Endothelial cell of umbilical vein (primary cell): ENCODE data around the gene UPF1. TPM values are rescaled to one million over a fixed set of nuclear protein-coding genes. Genes with fewer than 3 reads are reported as not detected.
A peak's percentile ranks its signal among the peaks of the same experiment; 100 is the strongest.

Experiments
- BruUV-seq: library from RNA; stranded (reverse); fragments of 400-500 nt; replicated peaks from 2 replicates; lab custom pipeline; 2021; lab: Mats Ljungman, UMichigan
- CTCF ChIA-PET: fragments of 300-600, 350-600 bp; sonication (Branson Sonifier 250); formaldehyde crosslinking; loops from one replicate; lab custom pipeline; 2021; ENCODE audit warnings: antibody characterized with exemption, inconsistent platforms; lab: Charles Lee
- POLR2A ChIA-PET: fragments of 300-600, 350-600 bp; sonication (Branson Sonifier 250); formaldehyde crosslinking; loops from one replicate; lab custom pipeline; 2021; ENCODE audit warnings: antibody characterized with exemption, inconsistent platforms; lab: Charles Lee
- DNase-seq: peaks from one replicate; pipeline ENCODE4 v3.0.0-alpha.2; 2011; ENCODE audit warnings: low read depth, low spot score
- FAIRE-seq: peaks from 2 replicates; lab custom pipeline; 2011; peaks lifted over from hg19 to GRCh38; lab: Jason Lieb, UNC
- H2AFZ ChIP-seq: 2 replicates; pipeline ENCODE4 v1.6.0; 2012; ENCODE audit warnings: low read depth, low read length, control low read depth, inconsistent platforms
- H3K27ac ChIP-seq: 2 replicates; pipeline ENCODE4 v1.5.1; 2011; ENCODE audit warnings: low read depth, mild to moderate bottlenecking, control low read depth, low read length, moderate library complexity; ENCODE audit not compliant: insufficient read depth
- H3K27me3 ChIP-seq, 2 experiments: 2 replicates each; pipeline versions ENCODE4 v1.6.0 to v1.6.1; 2011; ENCODE audit warnings: low read length in 2 of 2, mixed read lengths in 1 of 2; ENCODE audit not compliant: control insufficient read depth in 2 of 2, insufficient read depth in 2 of 2
- H3K36me3 ChIP-seq, 2 experiments: 2 replicates in 1 of 2; 3 replicates in 1 of 2; pipeline ENCODE4 v1.5.1; 2011; ENCODE audit warnings: low read length in 2 of 2, mild to moderate bottlenecking in 1 of 2, moderate library complexity in 1 of 2; ENCODE audit not compliant: control insufficient read depth in 2 of 2, insufficient read depth in 2 of 2; ENCODE audit errors: extremely low read depth in 1 of 2
- H3K4me1 ChIP-seq: 3 replicates; pipeline ENCODE4 v1.5.1; 2011; ENCODE audit warnings: mild to moderate bottlenecking, low read length; ENCODE audit not compliant: control insufficient read depth, insufficient read depth; ENCODE audit errors: extremely low read depth
- H3K4me2 ChIP-seq: 2 replicates; pipeline ENCODE4 v1.6.1; 2011; ENCODE audit warnings: low read length, control low read depth, mixed read lengths; ENCODE audit not compliant: insufficient read depth
- H3K4me3 ChIP-seq, 3 experiments: fragments of 200-600 bp in 1 of 3; sonication (generic), shearing (Covaris generic) in 1 of 3; replicated peaks in 1 of 3; 2 replicates each; pipeline ENCODE4 v1.5.1; 2011 to 2016; ENCODE audit warnings: control low read depth in 3 of 3, low read length in 3 of 3, mild to moderate bottlenecking in 2 of 3, inconsistent platforms in 1 of 3, low read depth in 1 of 3, moderate library complexity in 1 of 3; ENCODE audit not compliant: insufficient read depth in 1 of 3
- H3K79me2 ChIP-seq: 2 replicates; pipeline ENCODE4 v1.6.0; 2012; ENCODE audit warnings: low read length, inconsistent platforms; ENCODE audit not compliant: control insufficient read depth, insufficient read depth
- H3K9ac ChIP-seq: replicated peaks from 2 replicates; pipeline ENCODE3; 2011; ENCODE audit warnings: low read length, control low read depth; ENCODE audit not compliant: insufficient read depth; ENCODE audit errors: extremely low read depth
- H3K9me1 ChIP-seq: replicated peaks from 3 replicates; pipeline ENCODE4 v1.6.0; 2011; ENCODE audit warnings: mild to moderate bottlenecking, low read length; ENCODE audit not compliant: control insufficient read depth, insufficient read depth; ENCODE audit errors: extremely low read depth
- H3K9me3 ChIP-seq: replicated peaks from 2 replicates; pipeline ENCODE4 v1.5.1; 2012; ENCODE audit warnings: low read length, inconsistent platforms; ENCODE audit not compliant: control insufficient read depth, insufficient read depth
- H4K20me1 ChIP-seq: replicated peaks from 2 replicates; pipeline ENCODE3; 2011; ENCODE audit warnings: mild to moderate bottlenecking, low read length; ENCODE audit not compliant: control insufficient read depth, insufficient read depth; ENCODE audit errors: extremely low read depth
- EZH2 ChIP-seq: IDR thresholded peaks from 2 replicates; pipeline ENCODE4 v1.6.1; 2012; ENCODE audit warnings: borderline replicate concordance, low read depth, mild to moderate bottlenecking, moderate library complexity, low read length, inconsistent platforms; ENCODE audit not compliant: severe bottlenecking
- FOS ChIP-seq: IDR thresholded peaks from 2 replicates; pipeline ENCODE4 v1.6.1; 2011; ENCODE audit warnings: mild to moderate bottlenecking, low read length, moderate library complexity, borderline replicate concordance; ENCODE audit not compliant: insufficient read depth
- GATA2 ChIP-seq: IDR thresholded peaks from 2 replicates; pipeline ENCODE4 v1.7.0; 2011; ENCODE audit warnings: low read depth, mild to moderate bottlenecking, moderate library complexity, mixed read lengths, low read length; ENCODE audit not compliant: insufficient read length, insufficient read depth
- JUN ChIP-seq: IDR thresholded peaks from 2 replicates; pipeline ENCODE4 v1.6.1; 2011; ENCODE audit warnings: borderline replicate concordance, low read depth; ENCODE audit not compliant: insufficient read length, insufficient read depth
- MYC ChIP-seq: IDR thresholded peaks from one replicate; pipeline ENCODE4 v1.6.1; 2011; ENCODE audit warnings: mild to moderate bottlenecking, low read depth, low read length
- POLR2A ChIP-seq: IDR thresholded peaks from 2 replicates; pipeline ENCODE4 v1.6.1; 2012; ENCODE audit warnings: low read depth, mild to moderate bottlenecking, control low read depth, low read length
- POLR2AphosphoS5 ChIP-seq: IDR thresholded peaks from 2 replicates; pipeline ENCODE4 v1.6.1; 2012; ENCODE audit warnings: low read depth, mild to moderate bottlenecking, control low read depth, low read length, moderate library complexity; ENCODE audit not compliant: insufficient read depth
- dilution Hi-C: fragments of 300-500 bp; cut with MboI; formaldehyde crosslinking; loops from one replicate; pipeline ENCODE4 v1.15.0; 2019; ENCODE audit warnings: low sequenced_read_pairs; ENCODE audit not compliant: extremely low pct_ligation_motif_present
- intact Hi-C: fragments of 100-400 bp; cut with micrococcal nuclease; formaldehyde crosslinking; loops from one replicate; pipeline ENCODE4 v1.10.0; 2022
- polyA plus RNA-seq, 4 experiments: library from polyadenylated mRNA; depleted of rRNA in 3 of 4; stranded (reverse) in 3 of 4; unstranded in 1 of 4; fragments of >200 nt; gene quantifications; 2 replicates each; pipeline versions ENCODE4 v1.2.1 to v1.2.3, GENCODE V29; 2011 to 2012; ENCODE audit warnings: missing spikeins in 1 of 4
- total RNA-seq: library from RNA; stranded (reverse); gene quantifications from 2 replicates; pipeline ENCODE4 v1.2.3, GENCODE V29; 2021
- TF ChIP-seq, protein P1 (sequence below), 2 donors: IDR thresholded peaks; 1 replicate in 1 of 2; 2 replicates in 1 of 2; pipeline ENCODE4 v1.5.1; 2011; ENCODE audit warnings: low read length in 2 of 2, mild to moderate bottlenecking in 2 of 2, moderate library complexity in 2 of 2, control low read depth in 1 of 2, inconsistent platforms in 1 of 2, low read depth in 1 of 2; ENCODE audit not compliant: insufficient read depth in 1 of 2; ENCODE audit errors: extremely low read depth in 1 of 2
- TF ChIP-seq, protein P2 (sequence below): IDR thresholded peaks from 2 replicates; pipeline ENCODE4 v1.6.1; 2011; ENCODE audit not compliant: insufficient read depth, insufficient read length

UPF1 gene
- total and polyA plus RNA-seq, 2 donors (not counting 3 experiments of a cell fraction or from before 2014, with no cell fraction given) = 65.9 to 68.2 TPM

DNA sequence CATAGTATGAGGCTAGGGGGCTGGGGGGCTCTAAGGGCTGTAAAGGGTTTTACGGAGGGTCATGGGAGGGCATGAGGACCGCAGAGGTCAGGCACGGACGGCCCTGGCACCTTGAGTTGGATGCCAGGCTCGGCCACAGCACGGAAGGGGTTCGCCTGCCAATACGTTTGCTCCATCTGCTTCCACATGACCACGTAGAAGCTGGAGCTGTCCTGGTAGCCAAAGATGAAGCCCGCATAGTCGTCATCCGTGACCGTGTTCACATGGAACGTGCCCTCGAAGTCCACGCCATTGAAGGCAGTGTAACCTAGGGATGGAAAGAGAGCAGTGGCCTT, 47.0 kb upstream of the UPF1 start:
- H3K4me1 ChIP-seq = no peaks in the 10 kb centered on the region
- no peaks in the 10 kb centered on the region for H3K79me2 ChIP-seq
- CTCF ChIA-PET = no interaction called here
- no peaks in the 10 kb centered on the region for H3K9me1 ChIP-seq
- no peak overlapping the region for H3K4me2 ChIP-seq
- no TSS peak for BruUV-seq
- POLR2A ChIA-PET = interaction anchor here (0.5 kb wide), 1 partner anchor 133 kb away, joined by 12 read pairs; no protein-coding TSS in a partner anchor
- no peak overlapping the region for H3K27ac ChIP-seq
- no peak for TF ChIP-seq POLR2AphosphoS5
- TF ChIP-seq, protein P1, sequence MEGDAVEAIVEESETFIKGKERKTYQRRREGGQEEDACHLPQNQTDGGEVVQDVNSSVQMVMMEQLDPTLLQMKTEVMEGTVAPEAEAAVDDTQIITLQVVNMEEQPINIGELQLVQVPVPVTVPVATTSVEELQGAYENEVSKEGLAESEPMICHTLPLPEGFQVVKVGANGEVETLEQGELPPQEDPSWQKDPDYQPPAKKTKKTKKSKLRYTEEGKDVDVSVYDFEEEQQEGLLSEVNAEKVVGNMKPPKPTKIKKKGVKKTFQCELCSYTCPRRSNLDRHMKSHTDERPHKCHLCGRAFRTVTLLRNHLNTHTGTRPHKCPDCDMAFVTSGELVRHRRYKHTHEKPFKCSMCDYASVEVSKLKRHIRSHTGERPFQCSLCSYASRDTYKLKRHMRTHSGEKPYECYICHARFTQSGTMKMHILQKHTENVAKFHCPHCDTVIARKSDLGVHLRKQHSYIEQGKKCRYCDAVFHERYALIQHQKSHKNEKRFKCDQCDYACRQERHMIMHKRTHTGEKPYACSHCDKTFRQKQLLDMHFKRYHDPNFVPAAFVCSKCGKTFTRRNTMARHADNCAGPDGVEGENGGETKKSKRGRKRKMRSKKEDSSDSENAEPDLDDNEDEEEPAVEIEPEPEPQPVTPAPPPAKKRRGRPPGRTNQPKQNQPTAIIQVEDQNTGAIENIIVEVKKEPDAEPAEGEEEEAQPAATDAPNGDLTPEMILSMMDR (IDR thresholded peaks at IDR 0.05; ENCODE audit: extremely low read depth in 1 of 2, insufficient read depth in 1 of 2, low read depth in 1 of 2, low read length in 2 of 2) = no peak
- intact Hi-C loops = loop anchor here (5.0 kb wide), 1 partner anchor 63 kb away; no protein-coding TSS in a partner anchor
- no peak for FAIRE-seq
- H3K36me3 ChIP-seq = no peaks in the 10 kb centered on the region
- H3K9me3 ChIP-seq = no peaks in the 10 kb centered on the region
- H3K27me3 ChIP-seq = peaks cover 30% of the 10 kb centered on the region in 2 experiments
- no peak overlapping the region for H2AFZ ChIP-seq
- dilution Hi-C loops = no loop called here
- no peak overlapping the region for H3K9ac ChIP-seq
- DNase-seq = no peak
- no peak overlapping the region for H3K4me3 ChIP-seq
- H4K20me1 ChIP-seq = no peaks in the 10 kb centered on the region

DNA sequence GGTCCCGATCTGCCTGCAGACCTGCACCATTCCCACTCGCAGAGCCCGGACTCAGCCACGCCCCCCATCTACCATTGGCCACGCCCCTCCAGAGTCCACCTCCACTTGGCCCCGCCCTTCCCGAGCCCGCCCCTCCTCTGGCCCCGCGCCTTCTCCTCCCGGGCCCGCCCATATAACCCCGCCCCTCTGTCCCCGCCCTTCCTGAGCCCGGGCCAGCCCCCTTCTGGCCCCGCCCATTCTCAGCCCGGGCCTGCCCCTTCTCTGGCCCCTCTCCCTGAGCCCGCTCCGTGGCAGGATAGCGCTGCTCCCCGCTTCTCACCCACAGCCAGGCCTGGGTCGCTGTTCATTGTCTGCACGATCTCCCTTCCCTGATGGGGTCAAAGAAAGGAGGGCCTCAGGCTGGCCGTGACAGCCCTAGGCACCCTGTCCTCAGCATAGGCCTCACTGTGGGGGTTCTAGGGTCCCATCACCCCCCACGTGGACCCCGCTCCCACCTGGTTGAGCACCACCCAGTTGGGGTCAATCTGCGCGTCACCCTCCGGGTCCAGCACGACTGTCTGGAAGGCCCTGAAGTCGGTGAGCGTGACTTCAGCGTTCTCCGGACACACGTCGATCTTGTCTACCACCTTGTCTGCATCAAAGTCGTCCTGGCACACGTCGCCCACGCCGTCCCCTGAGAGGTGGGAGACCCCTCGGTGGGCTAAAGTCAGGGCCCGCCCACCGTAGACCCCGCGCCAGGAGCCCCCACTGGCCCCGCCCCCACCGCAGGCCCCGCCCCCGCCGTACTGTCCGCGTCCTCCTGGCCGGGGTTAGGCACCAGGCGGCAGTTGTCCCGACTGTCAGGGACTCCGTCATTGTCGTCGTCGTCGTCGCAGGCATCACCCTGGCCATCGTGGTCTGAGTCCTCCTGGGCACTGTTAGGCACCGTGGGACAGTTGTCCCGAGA, 46.3 kb upstream of the UPF1 start:
- dilution Hi-C loops (no loop called here), intact Hi-C loops (loop anchor here (5.0 kb wide), 1 partner anchor 62 kb away; no protein-coding TSS in a partner anchor)
- peaks cover 35 to 36% of the 10 kb centered on the region in 2 experiments for H3K27me3 ChIP-seq
- no peak overlapping the region for H3K27ac ChIP-seq
- no peaks in the 10 kb centered on the region for H3K4me1 ChIP-seq
- H3K9ac ChIP-seq = no peak overlapping the region
- FAIRE-seq (peak; percentile 58), DNase-seq (peak; percentile 34)
- ChIA-PET POLR2A (interaction anchor here (0.5 kb wide), 1 partner anchor 132 kb away, joined by 12 read pairs; no protein-coding TSS in a partner anchor), CTCF (no interaction called here)
- TF ChIP-seq MYC (no peak), JUN (no peak), GATA2 (no peak), POLR2A (no peak), POLR2AphosphoS5 (no peak), FOS (no peak), EZH2 (no peak)
- TF ChIP-seq, protein P1 (IDR thresholded peaks at IDR 0.05; ENCODE audit: extremely low read depth in 1 of 2, insufficient read depth in 1 of 2, low read depth in 1 of 2, low read length in 2 of 2) = no peak
- TF ChIP-seq, protein P2, sequence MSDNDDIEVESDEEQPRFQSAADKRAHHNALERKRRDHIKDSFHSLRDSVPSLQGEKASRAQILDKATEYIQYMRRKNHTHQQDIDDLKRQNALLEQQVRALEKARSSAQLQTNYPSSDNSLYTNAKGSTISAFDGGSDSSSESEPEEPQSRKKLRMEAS = no peak
- no peaks in the 10 kb centered on the region for H4K20me1 ChIP-seq
- H3K4me2 ChIP-seq = peak overlapping the region; percentile 18
- no peaks in the 10 kb centered on the region for H3K9me1 ChIP-seq
- no peaks in the 10 kb centered on the region for H3K79me2 ChIP-seq
- no peak overlapping the region for H3K4me3 ChIP-seq
- H2AFZ ChIP-seq = peak overlapping the region; percentile 31
- no TSS peak for BruUV-seq
- no peaks in the 10 kb centered on the region for H3K36me3 ChIP-seq
- H3K9me3 ChIP-seq = no peaks in the 10 kb centered on the region
